22Rv1 (cell line): ENCODE measurements around the gene USB1.

Experiments
- CTCF ChIP-seq: fragments of 450-650 bp; IDR thresholded peaks from 2 replicates; pipeline ENCODE4 v1.5.1; 2017; ENCODE audit warnings: mild to moderate bottlenecking
- ZFX ChIP-seq: fragments of 450-650 bp; IDR thresholded peaks from 2 replicates; pipeline ENCODE4 v1.6.1; 2017; ENCODE audit warnings: antibody characterized with exemption, borderline replicate concordance

- TF ChIP-seq CTCF (no peak), ZFX (no peak)
Measured at GRCh38 chr16:58034128-58034685, 33.0 kb downstream of the USB1 start.
